ENCODE measurements around the gene UNC13C. TPM values are rescaled to one million over a fixed set of nuclear protein-coding genes. Genes with fewer than 3 reads are reported as not detected.

Gene UNC13C
- total RNA-seq, 1 donor from 2014 or later, result 47.6 TPM

- no peak for DNase-seq
Measured at GRCh38 chr15:54026258-54026657, 48.0 kb downstream of the UNC13C start.

DNA sequence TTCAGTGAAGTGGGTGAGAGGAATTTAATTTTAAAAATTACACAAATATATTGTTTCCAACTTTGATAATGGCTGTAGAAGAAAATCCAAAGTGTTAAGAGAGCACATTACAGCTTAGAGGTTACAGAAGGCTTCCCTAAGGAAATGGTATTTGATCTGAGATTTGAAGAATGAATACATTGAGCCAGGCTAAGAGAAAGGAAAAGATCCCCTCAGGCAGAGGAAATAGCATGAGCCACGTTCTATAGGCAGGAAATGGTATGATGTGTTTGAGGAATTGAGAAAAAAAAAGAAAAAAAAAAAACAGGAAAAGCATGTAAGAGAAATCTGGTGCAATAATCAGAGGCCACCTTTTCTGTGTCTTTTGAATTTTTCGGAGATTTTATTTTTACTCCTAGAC lies 48.6 kb downstream of the UNC13C start:
- no peak for DNase-seq

- no peak for DNase-seq
Measured at GRCh38 chr15:54029081-54029480, 50.8 kb downstream of the UNC13C start.

- no peak for DNase-seq
Measured at GRCh38 chr15:54032066-54032465, 53.8 kb downstream of the UNC13C start.

- DNase-seq, result no peak
Measured at GRCh38 chr15:54033356-54033860, 55.2 kb downstream of the UNC13C start.

DNA sequence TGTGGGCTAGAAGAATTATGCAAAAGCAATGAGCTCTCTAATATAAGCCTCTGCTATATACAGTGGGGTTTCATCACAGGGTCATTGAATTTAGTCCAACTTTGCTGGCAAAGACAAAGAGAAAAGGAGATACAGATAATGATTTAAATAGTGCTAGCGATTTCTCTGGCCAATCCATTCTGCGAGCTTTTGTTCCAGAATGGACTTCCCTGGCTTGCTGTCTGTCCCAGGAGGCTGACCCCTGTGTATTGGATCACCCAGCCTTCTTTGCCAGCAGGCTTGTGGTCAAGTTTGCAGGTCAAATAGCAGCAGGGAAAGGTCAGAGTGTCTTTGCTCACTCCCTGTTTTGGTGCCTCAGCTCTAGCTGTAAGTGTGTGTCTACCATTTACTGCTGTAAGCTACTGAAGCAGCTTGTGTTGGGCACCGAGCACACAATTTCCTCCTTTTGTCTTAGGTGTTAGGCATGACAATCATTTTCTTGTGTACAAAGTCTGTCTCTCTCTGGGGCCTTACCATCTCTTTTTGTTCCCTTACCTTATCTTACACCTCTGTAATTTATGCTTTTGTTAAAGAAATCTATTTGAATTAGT lies 55.7 kb downstream of the UNC13C start:
- DNase-seq, result no peak

GRCh38 chr15:54035616-54036015 lies 57.4 kb downstream of the UNC13C start:
- DNase-seq, result no peak

- DNase-seq, result no peak
Measured at GRCh38 chr15:54045397-54045796, 67.2 kb downstream of the UNC13C start.

GRCh38 chr15:54046093-54046492 lies 67.9 kb downstream of the UNC13C start:
- no peak for DNase-seq

DNA sequence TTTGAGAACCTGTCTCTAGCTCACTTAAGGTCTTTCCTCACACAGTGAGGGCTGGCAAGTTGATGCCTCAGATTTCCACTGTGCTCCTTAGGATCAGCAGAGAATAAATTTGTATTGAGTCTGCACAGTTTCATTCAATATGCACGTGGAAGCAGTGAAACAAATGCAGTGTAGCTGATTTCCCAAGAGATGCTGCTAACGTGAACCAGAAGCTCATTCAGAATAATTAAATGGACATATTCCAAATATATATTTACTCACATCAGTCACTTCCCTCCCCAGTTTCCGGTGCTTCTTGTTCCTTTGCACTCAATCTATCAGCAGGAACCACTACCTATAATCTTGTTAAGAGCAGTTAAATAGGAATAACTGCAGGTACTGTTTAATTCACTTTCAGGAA lies 86.1 kb downstream of the UNC13C start:
- no peak for DNase-seq

GRCh38 chr15:54066403-54066802 lies 88.2 kb downstream of the UNC13C start:
- no peak for DNase-seq

- no peak for DNase-seq
Measured at GRCh38 chr15:54082836-54083492, 104.7 kb downstream of the UNC13C start.

DNA sequence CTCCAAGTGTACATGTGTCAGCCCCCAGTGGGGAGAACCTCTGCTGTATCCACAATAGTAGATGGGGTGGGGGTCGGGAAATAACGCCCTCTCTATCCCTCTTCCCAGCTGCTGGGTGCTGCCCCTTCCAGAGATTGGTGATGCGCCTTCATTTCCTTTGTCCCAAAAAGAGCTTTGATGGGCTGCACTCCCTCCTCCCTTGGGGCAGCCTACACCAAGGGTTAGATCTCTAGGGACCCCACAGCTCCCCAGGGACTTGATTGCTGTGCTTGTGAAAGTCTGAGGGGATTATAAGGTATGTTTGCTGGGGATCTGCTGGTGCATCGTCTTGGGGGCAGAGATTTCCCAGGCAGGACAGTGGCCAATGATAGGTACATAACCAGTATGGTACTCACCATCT lies 105.3 kb downstream of the UNC13C start:
- no peak for DNase-seq

GRCh38 chr15:54083991-54084390 lies 105.8 kb downstream of the UNC13C start:
- DNase-seq, result no peak

DNA sequence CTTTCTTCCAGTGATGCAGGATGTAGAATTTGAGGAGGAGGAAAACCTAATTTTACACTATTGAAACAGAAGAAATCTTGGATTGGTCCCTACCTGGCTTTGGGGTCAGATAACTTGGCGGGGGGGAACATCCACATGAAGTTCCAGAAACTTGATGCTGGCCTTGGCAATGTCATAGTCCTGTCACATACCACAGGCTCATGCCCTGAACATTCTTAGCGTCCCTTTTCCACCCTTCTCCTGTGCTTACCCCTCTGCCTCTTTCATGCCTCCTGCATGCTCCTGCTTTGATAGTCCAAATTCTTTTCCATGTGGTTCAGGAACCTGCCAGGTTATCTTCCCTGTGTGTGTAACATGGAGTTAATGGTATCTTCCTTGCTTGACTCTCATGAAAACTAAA lies 110.6 kb downstream of the UNC13C start:
- DNase-seq, result no peak

DNA sequence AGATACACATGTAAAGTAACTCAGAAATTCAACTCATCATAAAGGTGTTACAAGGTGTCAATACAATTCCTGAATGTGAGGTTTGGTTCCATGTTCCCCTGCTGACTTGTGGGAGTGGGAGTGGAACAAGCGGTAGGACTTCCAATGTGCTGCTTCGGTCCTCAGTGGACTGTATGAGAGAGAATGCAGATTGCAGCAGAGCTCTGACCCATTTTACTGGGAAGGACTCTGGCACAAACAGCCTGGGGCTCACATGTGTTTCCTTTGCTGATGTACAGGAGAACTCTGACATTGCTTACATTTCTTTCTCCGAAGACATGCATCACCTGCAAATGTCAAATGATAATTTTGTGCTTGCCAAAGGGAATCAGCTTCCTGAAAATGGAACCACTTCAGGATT lies 111.5 kb downstream of the UNC13C start:
- DNase-seq, result no peak

GRCh38 chr15:54091651-54092050 lies 113.4 kb downstream of the UNC13C start:
- DNase-seq, result no peak

- DNase-seq, result no peak
Measured at GRCh38 chr15:54094661-54095060, 116.4 kb downstream of the UNC13C start.

DNA sequence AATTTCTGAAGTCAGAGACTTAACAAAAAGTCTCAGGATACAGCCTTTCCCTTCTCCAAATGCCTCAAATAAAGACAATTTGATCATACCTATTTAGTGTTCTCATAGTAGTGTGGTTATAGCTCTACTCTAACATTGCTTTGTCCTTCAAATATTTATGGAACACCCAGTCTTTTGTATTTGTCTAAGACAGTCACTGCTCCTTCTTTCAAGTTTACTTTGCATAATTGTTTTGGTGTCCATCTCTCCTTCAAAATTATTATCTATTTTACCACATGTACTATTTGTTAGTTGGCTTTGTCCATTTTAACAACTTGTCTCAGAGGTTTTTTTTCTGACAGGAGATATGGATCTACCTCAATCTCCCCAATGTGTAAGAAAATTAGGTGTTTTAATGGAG lies 118.8 kb downstream of the UNC13C start:
- DNase-seq, result no peak

GRCh38 chr15:54099010-54099409 lies 120.8 kb downstream of the UNC13C start:
- DNase-seq, result no peak

- DNase-seq, result no peak
Measured at GRCh38 chr15:54101664-54102270, 123.5 kb downstream of the UNC13C start.

- DNase-seq, result no peak
Measured at GRCh38 chr15:54102704-54103103, 124.5 kb downstream of the UNC13C start.

DNA sequence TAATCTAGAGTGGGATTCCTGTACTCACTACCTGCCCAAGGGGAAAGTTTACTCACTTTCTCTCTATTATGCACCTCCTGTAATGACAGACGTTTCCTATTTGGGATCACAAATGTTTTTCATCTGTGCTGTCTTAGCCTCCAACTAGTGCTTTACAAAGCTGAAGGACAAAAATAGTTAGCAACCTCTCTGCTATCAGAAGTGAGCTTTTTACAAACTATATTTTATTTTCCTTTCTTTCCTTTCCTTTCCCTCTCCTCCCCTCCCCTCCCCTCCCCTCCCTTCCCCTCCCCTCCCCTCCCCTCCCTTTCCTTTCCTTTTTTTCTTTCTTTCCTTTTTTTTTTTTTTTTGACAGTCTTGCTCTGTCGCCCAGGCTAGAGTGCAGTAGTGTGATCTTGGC lies 130.8 kb downstream of the UNC13C start:
- no peak for DNase-seq

- DNase-seq, result no peak
Measured at GRCh38 chr15:54119051-54119450, 140.8 kb downstream of the UNC13C start.
